BLaER1 treated with 17β-estradiol and CSF1 and Interleukin-3, amounts not matched to agents 10 nM and 100 nM (cell line): ENCODE results near the gene OR52E2.

ENCODE experiments used
- H3K27ac ChIP-seq, 11 experiments: shearing (Covaris generic); formaldehyde crosslinking; 2 replicates each; pipeline ENCODE4 v1.8.1; 2022
- H3K27me3 ChIP-seq, 11 experiments: shearing (Covaris generic); formaldehyde crosslinking; 2 replicates each; pipeline ENCODE4 v1.8.1; 2022
- H3K36me3 ChIP-seq, 11 experiments: shearing (Covaris generic); formaldehyde crosslinking; 2 replicates each; pipeline ENCODE4 v1.8.1; 2022
- H3K4me1 ChIP-seq, 10 experiments: shearing (Covaris generic); formaldehyde crosslinking; 2 replicates each; pipeline ENCODE4 v1.8.1; 2022
- H3K4me2 ChIP-seq, 11 experiments: shearing (Covaris generic); formaldehyde crosslinking; 2 replicates each; pipeline ENCODE4 v1.8.1; 2022
- H3K4me3 ChIP-seq, 10 experiments: shearing (Covaris generic); formaldehyde crosslinking; 2 replicates each; pipeline ENCODE4 v1.8.1; 2022
- H3K9ac ChIP-seq, 11 experiments: shearing (Covaris generic); formaldehyde crosslinking; 2 replicates each; pipeline ENCODE4 v1.8.1; 2022
- H3K9me3 ChIP-seq, 11 experiments: shearing (Covaris generic); formaldehyde crosslinking; replicated peaks in 1 of 11; 2 replicates each; pipeline ENCODE4 v1.8.1; 2022
- H4K20me1 ChIP-seq, 11 experiments: shearing (Covaris generic); formaldehyde crosslinking; 2 replicates each; pipeline ENCODE4 v1.8.1; 2022
- Cebpa-rat ChIP-seq, 11 experiments: shearing (Covaris generic); IDR thresholded peaks; 2 replicates each; pipeline ENCODE4 v1.8.1; 2022

OR52E2 gene

DNA sequence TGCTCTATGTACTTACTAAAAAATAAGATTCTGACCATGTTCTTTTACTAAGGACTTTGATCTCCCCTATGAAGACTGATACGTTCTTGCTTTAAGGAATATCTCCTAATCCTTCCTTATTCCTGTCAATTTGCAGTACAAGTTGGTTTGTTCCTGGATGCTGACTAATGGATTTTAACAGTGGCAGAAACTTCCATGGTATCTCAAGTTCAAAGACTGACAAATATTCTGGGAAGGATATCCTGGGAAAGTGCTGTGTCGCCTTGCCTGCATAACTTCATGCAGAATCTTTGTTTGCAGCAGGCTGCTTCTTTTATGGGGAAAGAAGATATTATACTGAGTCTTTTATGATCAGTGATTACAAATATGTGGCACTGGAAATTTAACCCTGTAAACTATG, 21.5 kb downstream of the OR52E2 start:
- TF ChIP-seq Cebpa-rat (IDR thresholded peaks at IDR 0.05), result no peak
- no peaks in the 10 kb centered on the region for H3K36me3 ChIP-seq
- peaks cover 0 to 6% (median 0%) of the 10 kb centered on the region in 10 experiments; a peak in 4 of 20 replicates for H3K4me1 ChIP-seq
- H3K4me2 ChIP-seq, result no peak overlapping the region
- H3K9ac ChIP-seq, result no peak overlapping the region
- no peak overlapping the region for H3K4me3 ChIP-seq
- no peaks in the 10 kb centered on the region for H4K20me1 ChIP-seq
- no peak overlapping the region for H3K27ac ChIP-seq
- no peaks in the 10 kb centered on the region for H3K9me3 ChIP-seq
- no peaks in the 10 kb centered on the region for H3K27me3 ChIP-seq

DNA sequence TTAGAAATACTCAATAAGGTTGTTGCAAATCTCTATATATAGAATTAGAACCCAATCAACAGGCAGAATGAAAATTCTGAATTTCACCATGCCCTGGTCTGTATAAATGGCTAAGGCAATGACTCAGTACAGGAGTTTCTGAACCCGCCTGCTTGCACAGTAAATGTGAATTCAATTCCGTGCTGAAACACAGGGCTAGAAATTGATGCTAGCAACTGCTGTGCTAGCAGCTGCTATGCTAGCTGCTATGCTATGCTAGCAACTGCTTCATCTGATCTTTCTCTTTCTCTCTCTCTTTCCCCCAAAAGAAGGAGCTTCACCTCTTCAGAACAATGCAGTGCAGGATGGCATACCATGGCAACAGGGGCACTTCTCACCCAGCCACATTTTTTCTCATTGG, 22.8 kb downstream of the OR52E2 start:
- no peaks in the 10 kb centered on the region for H3K27me3 ChIP-seq
- no peak overlapping the region for H3K9ac ChIP-seq
- H3K36me3 ChIP-seq, result no peaks in the 10 kb centered on the region
- no peaks in the 10 kb centered on the region for H3K9me3 ChIP-seq
- no peak overlapping the region for H3K4me2 ChIP-seq
- no peaks in the 10 kb centered on the region for H4K20me1 ChIP-seq
- no peak overlapping the region for H3K4me3 ChIP-seq
- H3K4me1 ChIP-seq, result no peaks in the 10 kb centered on the region
- H3K27ac ChIP-seq, result no peak overlapping the region
- no peak for TF ChIP-seq Cebpa-rat (IDR thresholded peaks at IDR 0.05)

DNA sequence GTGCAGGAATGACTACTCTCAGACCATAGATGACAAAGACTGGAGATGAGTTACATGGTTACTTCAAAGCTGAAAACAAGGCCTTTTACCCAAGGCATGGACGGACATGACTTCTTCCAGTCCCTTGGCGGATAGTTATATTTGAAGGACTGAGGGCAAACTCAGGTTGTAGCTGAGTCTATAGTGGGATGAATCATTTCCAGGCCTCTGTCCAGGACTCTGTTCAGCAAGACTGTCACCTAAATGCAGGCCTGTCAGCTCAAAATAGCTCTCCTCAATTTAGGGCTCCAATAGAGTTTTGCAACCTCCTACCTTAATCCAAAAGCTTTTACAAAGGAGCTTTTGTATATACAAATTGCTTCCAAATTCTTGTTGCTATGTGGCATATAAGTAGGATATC, 37.4 kb downstream of the OR52E2 start:
- Histone ChIP-seq H3K9ac (no peak overlapping the region), H3K27ac (no peak overlapping the region), H3K27me3 (no peaks in the 10 kb centered on the region), H3K9me3 (peaks cover 19 to 34% (median 25%) of the 10 kb centered on the region in 11 experiments), H3K4me3 (no peak overlapping the region), H3K4me2 (no peak overlapping the region), H3K4me1 (no peaks in the 10 kb centered on the region), H4K20me1 (no peaks in the 10 kb centered on the region), H3K36me3 (no peaks in the 10 kb centered on the region)
- no peak for TF ChIP-seq Cebpa-rat (IDR thresholded peaks at IDR 0.05)

DNA sequence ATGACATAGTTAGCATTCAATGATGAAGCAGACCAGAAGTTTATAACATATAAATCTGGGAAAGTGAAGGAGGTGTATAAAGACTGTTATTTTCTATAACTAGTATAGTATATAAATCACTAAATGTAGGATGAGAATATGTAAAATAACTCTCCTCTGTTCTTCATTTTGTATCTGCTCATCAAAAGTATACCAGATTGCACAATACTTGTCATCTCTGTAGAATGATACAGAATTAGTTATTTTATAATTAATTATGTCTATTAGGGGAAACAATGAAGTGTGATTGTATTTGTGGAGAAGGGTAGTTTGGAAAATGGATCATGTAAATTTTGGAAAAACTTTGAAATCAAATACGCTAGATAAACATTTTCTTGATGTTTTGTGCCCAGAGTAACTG, 46.4 kb downstream of the OR52E2 start:
- H3K9ac ChIP-seq, result no peak overlapping the region
- H3K9me3 ChIP-seq, result no peaks in the 10 kb centered on the region
- H3K4me3 ChIP-seq, result no peak overlapping the region
- H3K36me3 ChIP-seq, result no peaks in the 10 kb centered on the region
- TF ChIP-seq Cebpa-rat (IDR thresholded peaks at IDR 0.05), result no peak
- H3K27me3 ChIP-seq, result no peaks in the 10 kb centered on the region
- H3K27ac ChIP-seq, result no peak overlapping the region
- no peaks in the 10 kb centered on the region for H3K4me1 ChIP-seq
- H3K4me2 ChIP-seq, result no peak overlapping the region
- no peaks in the 10 kb centered on the region for H4K20me1 ChIP-seq

DNA sequence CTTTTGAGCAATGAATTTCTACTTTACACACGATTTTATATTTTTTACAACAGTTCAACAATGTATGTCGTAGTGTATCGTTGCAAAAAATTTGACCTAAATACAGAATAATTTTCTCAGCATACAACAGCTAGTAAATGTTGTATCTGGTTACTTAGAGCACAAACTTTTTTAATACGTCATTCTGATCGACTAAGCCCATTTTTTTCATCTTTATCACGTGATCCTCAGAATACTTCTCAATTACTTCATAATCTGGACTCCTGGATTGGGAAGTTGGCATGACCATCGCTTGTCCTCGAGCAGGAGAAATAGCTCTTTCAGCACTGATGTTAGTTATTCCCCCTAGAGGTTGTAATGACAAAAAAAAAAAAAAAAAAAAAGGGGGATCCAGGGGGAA, 48.2 kb downstream of the OR52E2 start:
- Histone ChIP-seq H3K9ac (no peak overlapping the region), H3K9me3 (no peaks in the 10 kb centered on the region), H3K36me3 (no peaks in the 10 kb centered on the region), H3K4me3 (no peak overlapping the region), H4K20me1 (no peaks in the 10 kb centered on the region), H3K4me1 (no peaks in the 10 kb centered on the region), H3K27me3 (no peaks in the 10 kb centered on the region), H3K4me2 (no peak overlapping the region), H3K27ac (no peak overlapping the region)
- TF ChIP-seq Cebpa-rat (IDR thresholded peaks at IDR 0.05), result no peak
